Bone marrow (tissue), 2 donors: ENCODE measurements around the gene YWHAH.

ENCODE experiments used
- DNase-seq, 2 donors: peaks; one replicate each; lab custom pipeline; 2025; lab: John Stamatoyannopoulos, UW

YWHAH gene

GRCh38 chr22:31950226-31950625 is 5.9 kb downstream of the YWHAH start:
- DNase-seq, result no peak

DNA sequence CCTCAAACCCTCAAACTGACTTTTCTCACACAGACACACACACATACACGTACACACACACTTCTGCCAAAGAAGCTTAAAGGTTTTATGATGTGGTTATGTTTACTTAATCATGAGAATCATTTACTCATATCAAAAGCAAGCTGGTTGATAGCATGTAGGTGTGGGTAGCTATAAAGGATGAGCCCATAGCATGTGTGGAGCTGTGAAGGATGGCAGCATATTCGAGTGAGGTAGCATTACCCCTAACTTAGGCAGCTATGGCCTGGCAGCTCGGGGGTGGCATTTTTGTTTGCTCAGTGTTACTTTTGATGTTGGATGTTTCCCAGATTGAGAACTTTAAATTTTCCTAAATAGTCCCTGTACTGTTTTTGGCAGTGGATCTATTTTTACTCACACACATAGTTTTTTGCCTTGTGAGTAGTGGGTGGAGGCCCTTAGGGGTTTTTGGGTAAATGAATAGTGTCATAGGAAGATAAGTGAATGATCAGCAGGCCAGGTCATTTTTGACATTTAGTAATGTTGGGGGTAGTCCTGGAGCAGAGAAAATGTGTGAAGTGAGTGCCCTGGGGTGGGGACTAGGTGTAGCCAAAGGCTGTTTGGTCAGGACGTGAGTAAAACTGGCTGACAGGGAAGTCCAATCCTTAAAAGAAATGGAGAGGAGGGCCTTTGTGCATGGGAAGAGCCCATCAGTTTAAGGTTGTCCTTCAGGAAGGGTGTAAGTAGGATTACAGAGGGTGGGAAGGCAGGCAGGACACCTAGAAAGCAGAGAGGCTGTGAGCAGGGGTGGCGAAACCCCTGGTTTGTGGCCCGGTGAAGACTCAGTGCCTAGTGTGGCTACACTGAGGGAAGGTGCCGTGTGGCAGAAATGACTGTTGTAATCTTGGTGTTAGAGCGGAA is 7.1 kb downstream of the YWHAH start:
- no peak for DNase-seq

GRCh38 chr22:31952094-31952401 is 7.7 kb downstream of the YWHAH start:
- no peak for DNase-seq

GRCh38 chr22:31952472-31952871 is 8.1 kb downstream of the YWHAH start:
- no peak for DNase-seq

- no peak for DNase-seq
Observed at GRCh38 chr22:31953261-31953660, 8.9 kb downstream of the YWHAH start.

- no peak for DNase-seq
Observed at GRCh38 chr22:31954535-31955523, 10.5 kb downstream of the YWHAH start.

DNA sequence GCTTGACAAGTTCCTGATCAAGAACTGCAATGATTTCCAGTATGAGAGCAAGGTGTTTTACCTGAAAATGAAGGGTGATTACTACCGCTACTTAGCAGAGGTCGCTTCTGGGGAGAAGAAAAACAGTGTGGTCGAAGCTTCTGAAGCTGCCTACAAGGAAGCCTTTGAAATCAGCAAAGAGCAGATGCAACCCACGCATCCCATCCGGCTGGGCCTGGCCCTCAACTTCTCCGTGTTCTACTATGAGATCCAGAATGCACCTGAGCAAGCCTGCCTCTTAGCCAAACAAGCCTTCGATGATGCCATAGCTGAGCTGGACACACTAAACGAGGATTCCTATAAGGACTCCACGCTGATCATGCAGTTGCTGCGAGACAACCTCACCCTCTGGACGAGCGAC is 12.0 kb downstream of the YWHAH start:
- no peak for DNase-seq

GRCh38 chr22:31957970-31958594 is 13.7 kb downstream of the YWHAH start:
- no peak for DNase-seq

DNA sequence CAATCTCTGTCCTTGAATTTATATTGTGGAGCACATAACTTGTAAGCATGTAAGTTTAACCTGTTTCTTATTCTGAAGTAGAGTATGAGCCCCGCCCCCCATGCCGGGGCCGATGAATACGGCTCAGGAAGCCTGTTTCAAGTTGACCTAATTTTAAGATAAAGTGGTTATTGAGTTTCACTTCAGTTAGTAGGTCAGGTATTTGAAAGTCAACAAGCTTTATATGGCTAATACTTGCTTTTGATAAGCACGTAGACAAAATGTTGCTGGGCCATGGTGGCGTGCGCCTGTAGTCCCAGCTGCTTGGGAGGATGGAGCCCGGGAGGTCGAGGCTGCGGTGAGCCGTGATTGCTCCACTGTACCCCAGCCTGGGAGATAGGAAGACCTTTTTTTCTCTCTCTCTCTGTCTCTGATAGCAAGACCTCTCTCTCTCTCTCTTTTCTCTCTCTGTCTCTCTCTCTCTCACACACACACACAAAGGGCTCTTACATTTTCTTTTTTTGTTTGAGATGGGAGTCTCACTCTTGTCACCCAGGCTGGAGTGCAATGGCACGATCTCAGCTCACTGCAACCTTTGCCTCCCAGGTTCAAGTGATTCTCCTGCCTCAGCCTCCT is 14.4 kb downstream of the YWHAH start:
- no peak for DNase-seq

- no peak for DNase-seq
Observed at GRCh38 chr22:31960767-31961166, 16.4 kb downstream of the YWHAH start.

DNA sequence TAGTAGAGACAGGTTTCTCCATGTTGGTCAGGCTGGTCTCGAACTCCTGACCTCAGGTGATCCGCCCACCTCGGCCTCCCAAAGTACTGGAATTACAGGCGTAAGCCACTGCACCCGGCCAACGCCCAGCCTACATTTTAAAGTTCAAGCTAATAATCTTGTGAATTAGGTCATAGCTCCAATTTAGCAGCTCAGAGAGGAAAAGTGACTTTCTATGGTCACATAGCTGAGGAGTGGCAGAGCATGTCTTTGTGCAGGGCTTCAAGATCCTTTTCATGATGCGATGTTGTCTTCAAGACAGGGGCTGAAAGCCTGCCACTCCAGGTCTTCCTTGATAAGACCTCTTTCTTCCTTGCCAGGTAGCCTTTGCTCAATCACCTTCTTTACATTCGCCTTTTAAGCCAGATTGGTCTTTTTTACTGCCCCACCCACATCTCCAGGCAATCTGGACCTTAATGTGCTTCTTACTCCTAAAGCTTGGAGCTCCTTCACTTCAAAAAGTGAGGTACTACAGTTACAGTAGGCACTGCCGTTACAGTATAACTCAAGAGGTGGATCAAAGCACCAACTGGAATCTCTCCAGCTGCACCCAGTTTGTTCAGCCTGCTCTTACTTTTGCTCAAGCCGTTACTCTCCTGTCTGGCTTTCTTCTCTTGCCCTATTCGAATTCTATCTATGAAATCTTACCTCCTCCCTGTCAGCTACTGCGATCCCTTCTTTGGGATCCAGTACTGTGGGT is 18.2 kb downstream of the YWHAH start:
- DNase-seq, result no peak

GRCh38 chr22:31968022-31968421 is 23.7 kb downstream of the YWHAH start:
- no peak for DNase-seq

DNA sequence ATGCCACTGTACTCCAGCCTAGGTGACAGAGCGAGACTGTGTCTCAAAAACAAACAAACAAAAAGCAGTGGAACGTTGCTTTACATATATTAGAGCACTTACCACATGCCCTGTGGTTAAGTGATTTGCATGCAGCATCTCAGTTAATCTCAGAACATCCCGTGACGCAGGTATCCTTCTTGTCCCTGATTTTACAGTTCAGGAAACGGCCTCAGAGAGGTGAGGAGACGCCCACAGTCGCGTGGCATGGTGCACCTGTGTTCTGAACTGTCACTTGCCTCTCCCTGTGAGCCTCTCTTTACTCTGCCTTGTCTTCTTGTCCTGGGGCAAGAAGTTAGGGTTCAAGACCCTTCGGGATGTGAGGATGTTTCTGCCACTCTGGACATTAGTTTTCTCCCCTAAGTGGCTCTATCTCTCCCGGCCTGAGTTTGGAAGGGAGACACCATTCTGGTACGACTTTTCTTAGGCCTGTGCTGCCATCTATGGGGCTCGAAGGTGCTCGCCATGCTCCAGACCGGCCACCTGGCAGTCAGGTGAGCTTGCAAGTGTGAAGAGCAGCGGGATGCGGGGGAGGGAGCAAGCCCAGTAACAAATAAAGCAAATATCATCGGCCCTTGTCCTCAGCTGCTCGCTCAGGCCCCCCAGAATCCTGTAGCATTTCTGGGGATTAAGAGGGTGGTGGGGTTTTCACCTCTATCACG is 25.6 kb downstream of the YWHAH start:
- DNase-seq, result no peak

GRCh38 chr22:31970490-31971444 is 26.4 kb downstream of the YWHAH start:
- peak; percentile 54 to 69 for DNase-seq

GRCh38 chr22:31972180-31972579 is 27.8 kb downstream of the YWHAH start:
- DNase-seq, result no peak

- no peak for DNase-seq
Observed at GRCh38 chr22:31973739-31974138, 29.4 kb downstream of the YWHAH start.

DNA sequence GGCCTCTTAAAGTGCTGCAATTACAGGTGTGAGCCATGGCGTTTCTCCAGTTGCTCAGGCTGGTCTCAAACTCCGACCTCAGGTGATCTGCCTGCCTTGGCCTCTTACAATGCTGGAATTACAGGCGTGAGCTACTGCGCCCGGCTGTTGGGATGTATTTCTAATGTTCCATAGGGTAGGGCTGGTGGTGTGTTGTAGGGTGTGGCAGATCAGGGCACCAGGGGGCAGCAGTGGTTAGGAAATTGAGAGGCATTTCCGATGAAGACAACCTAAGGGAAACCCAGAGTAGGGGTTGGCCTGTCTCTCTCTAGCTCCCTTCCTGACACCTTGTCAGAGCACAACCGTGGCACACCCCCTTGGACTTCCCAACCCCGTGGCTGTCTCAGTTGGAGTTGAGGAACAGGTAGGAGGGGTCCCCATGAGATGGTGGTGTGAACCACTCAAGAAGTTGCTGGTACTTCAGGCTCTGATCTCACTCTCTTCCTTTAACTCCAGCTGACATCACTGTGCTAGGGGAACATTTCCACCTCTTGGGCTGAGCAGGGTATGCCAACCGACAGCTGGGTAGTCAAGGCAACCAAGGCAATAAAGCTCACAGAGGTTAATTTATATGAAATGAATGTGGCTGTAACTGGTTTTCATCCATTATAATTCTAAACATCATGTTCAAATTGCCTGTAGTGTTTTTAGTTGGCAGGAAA is 33.0 kb downstream of the YWHAH start:
- DNase-seq, result peak; percentile 32 to 60

GRCh38 chr22:31977939-31978338 is 33.6 kb downstream of the YWHAH start:
- DNase-seq, result no peak

DNA sequence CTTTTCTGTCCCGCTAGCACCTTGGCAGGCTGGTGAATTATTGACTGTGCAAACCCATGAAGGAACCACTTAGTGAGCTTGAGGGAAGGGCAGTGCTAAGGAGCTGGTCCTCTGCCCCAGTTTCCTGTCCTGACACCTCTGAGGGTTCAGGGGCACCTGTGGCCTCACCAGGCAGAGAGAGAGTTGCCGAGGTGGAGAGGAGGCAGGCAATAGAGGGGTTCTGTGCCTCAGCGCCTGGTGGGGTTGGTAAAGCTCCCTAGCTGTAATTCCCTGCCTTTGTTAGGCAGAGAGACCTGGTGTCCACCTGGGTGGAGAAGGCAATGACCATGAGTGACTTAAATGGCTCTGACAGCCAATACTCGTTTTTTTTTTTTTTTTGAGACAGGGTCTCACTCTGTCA is 36.3 kb downstream of the YWHAH start:
- no peak for DNase-seq
